Right hindlimb (tissue), 1 donor: ENCODE results near the gene HMX1.

Experiments used
- DNase-seq: peaks from one replicate; pipeline ENCODE4 v3.0.0-alpha.2; 2018

Gene HMX1

GRCh38 chr4:8854931-8855330 is 16.7 kb downstream of the HMX1 start:
- no peak for DNase-seq

DNA sequence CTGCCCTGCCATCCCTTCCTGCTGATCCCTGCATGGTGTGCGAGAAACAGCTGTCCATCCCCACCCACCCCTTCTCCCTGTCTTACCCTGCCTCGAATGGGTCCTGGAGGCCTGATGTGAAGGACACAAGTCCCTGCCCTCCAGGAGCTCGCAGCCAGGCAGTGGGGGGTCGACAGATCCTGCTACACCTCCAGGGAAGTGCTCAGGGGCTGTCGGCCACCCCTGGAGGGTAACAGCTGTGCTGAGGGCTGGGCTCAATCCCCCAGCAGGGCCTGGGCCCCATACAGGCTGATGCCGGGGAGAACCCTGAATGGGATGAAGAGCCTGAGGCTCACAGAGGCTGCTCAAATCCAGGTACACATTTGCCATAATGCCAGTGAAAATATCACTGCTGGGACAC is 17.6 kb downstream of the HMX1 start:
- no peak for DNase-seq

DNA sequence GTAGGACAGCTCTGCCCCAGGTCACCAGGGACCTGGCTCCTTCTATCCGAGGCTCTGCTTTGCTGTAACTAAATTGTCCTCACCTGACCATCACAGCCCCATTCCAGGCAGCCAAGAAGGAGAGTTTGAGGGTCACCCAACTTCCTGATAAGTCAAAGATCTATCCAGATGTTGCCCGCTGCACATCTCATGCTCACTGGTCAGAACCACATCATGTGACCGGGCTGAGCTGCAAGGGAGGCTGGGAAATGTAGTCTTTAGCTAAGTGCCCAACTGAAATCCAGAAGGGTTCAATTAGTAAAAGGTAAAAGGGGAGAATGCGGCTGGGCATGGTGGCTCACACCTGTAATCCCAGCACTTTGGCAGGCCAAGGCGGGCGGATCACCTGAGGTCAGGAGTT is 18.4 kb downstream of the HMX1 start:
- no peak for DNase-seq

DNA sequence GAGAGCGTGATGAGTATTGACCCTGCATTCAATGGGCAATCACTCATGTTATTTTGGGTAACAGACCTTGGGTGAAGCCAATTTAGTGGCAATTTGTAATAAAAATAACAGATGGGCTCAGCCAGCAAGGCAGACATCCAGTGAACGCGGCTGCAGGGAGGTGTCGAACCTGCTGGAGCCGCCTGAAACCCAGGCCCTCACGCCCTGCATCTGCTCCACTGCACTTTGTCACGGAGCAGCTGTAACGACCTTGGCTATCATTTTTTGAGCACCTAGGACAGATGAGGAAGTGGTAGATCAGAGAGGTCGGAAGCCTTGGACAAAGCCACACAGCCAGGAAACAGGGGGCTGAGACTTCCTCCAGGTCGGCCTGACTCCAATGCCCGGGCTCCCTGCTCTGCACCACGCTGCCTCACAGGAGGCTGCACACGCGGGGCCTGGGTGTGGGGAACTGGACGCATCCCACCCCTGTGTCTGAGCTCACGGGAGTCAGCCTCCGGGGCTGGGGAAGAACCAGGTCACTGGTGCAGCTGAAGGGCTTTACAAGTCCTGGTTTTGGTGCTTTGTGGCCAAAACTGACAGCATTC is 19.4 kb downstream of the HMX1 start:
- no peak for DNase-seq

DNA sequence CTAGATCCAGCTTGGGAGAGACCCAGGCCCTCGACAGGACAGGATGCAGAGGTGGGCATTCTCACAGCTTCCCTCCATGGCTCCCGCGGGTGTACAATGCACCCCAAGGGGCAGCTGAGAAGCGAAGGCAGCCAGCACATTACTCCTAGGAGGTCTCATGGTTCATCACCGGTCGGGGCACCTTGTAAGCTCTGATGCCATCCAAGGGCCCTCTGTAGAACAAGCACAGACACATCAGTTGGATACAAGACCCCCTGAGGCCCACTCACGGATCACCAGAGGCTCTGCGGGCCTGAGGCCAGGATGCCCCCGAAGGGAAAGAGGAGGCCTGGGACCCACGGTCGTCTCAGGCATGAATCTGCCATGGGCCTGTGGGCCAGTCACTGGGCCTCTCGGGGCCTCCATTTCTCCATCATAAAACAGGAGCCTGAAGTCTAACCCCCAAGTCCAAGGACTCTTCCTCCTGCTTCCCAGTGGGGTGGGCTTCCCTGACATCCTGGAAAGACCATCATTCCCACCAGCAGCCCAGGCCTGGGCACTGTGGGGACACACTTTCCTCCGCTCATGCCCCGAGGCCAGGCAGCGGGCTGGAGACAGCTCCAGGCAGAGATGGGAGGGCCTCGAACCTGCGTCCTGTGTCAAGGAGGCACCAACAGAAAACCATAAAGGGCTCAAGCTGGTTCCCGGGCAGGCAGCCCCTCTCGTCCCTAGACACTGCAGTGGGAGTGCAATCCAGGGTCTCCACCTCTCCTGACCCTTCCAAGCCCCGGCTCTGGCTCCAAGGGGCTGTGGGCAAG is 20.1 kb downstream of the HMX1 start:
- no peak for DNase-seq

GRCh38 chr4:8850830-8851188 is 20.8 kb downstream of the HMX1 start:
- DNase-seq, result no peak

DNA sequence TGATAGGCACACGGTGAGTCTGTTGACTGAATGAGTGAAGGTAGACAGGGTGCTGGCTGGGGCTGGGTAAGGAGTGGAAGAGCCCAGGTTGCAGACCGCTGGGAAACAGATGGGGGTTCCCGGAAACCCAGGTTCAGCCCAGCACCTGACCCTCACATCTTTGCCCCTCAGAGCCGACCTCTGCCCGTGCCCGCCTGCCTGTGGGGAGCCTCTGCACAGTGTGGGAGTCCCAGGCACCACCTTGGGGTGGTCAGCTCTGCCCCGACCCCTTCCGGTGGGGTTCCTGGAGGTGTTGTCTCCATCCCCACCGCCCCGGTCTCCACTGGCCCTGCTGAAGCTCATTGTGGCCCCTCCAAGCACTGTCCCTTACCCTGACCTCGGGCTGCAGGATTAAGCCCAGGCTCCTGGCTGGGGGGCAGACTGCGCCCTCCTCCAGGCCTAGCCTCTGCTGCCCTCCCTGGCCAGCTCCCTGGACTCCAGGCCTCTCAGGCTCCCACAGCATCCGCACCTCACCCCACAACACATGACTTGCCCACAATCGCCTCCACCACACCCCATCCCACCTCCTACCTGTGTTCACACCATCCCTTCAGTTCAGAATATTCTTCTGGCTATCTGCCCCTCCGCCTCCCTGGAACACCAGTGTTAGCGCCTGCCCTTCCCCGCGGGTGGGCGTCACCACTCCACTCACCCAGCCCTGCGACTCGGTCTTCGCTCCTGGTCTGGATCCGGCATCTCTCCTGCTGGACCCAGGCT is 21.4 kb downstream of the HMX1 start:
- peak; percentile 12 for DNase-seq

DNA sequence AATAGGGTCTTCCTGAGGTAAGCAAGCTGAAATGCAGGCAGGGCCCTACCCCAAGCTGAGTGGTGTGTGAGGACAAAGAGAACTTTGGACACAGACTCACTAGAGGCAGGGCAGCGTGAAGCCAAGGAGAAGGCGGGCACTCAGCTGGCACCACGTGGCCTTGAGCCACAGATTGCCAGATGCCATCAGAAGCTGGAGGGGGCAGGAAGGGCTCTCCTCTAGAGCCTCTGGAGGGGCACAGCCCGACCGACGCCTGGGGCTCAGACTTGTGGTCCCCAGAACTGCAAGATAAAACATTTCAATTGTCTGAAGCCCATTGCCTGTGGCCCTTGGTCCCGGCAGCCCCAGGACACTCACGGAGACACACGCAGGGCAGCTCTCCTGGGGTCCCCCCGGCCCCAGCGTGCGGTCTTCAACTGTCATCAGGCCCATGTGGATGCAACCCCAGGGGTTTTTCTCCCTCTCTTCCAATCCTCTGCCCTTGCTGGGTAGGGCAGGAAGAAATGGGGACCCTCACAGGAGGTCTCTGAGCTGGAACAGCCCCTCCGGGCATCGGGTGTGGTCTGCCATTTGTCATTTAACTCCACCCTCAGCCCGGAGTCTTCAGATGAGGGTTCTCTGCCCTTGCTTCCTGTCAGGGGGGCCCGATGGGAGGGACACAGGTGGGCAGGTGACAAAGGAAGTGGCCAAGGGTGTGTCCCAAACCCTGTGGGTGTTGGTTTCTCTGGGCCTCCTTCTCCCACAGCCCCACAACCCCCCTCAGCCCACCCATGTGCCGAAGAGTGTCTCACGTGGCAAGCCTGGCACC is 22.2 kb downstream of the HMX1 start:
- DNase-seq, result no peak

- no peak for DNase-seq
These were observed 23.0 kb downstream of the HMX1 start for GRCh38 chr4:8848507-8849265.

GRCh38 chr4:8847764-8848163 is 23.9 kb downstream of the HMX1 start:
- DNase-seq, result peak; percentile 27

DNA sequence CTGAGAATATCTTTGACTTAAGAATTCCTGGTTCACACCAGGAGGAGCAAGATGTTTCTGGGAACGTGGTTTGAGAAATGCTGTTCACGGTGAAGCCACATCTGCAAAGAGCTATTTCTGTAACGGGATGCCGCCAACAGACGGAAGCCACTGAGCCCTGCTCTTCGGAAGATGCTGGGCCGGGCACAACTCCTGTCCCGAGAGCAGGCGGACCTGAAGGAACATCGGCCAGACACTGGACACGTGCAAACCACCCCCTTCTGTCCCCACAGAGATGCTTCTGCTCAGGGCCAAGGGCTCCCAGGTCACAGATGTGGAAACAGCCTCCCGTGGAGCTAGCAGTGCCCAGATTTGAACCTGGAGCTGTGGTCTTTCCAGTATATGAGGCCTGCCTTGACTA is 24.3 kb downstream of the HMX1 start:
- DNase-seq, result no peak

DNA sequence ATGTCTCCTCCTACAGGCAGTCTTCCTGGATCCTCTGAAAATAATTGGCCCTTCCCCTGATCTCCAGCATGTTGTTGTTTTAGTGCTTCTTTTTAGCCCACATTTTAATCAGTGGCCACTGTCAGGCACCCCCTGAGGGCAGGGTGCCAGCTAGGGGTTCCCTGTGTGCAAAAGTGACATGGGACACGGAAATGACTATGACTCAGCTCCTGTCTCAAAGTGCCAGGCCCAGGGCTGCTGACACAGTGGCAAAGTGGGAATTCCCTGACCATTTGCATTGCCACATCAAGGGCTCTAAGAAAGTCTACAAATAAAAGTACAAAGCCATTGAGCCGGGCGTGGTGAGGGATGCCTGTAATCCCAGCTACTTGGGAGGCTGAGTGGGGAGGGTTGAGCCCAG is 24.8 kb downstream of the HMX1 start:
- DNase-seq, result no peak

- no peak for DNase-seq
These were observed 25.5 kb downstream of the HMX1 start for GRCh38 chr4:8846046-8846720.

GRCh38 chr4:8844976-8845690 is 26.5 kb downstream of the HMX1 start:
- DNase-seq, result no peak

DNA sequence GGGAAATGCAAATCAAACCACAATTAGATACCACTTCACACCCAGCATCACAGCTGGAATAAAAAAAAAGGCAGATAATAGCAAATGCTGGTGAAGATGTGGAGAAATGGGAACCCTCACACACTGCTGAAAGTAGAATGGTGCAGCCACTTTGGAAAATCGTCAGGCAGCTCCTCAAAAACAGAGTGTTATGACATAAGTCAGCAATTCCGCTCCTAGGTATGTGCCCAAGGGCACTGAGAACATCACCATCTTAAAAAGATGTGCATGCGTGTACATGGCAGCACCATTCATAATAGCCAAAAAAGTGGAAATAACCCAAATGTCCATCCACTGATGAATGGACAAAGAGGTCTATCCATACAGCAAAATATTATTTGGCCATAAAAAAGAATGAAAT is 28.0 kb downstream of the HMX1 start:
- no peak for DNase-seq

GRCh38 chr4:8842614-8843013 is 29.0 kb downstream of the HMX1 start:
- no peak for DNase-seq

GRCh38 chr4:8841678-8842268 is 29.9 kb downstream of the HMX1 start:
- DNase-seq, result no peak

- DNase-seq, result no peak
These were observed 30.7 kb downstream of the HMX1 start for GRCh38 chr4:8840816-8841455.

- DNase-seq, result no peak
These were observed 31.4 kb downstream of the HMX1 start for GRCh38 chr4:8840006-8840793.
